HG03469 (cell line): ENCODE results near the gene OSTF1.
A peak's percentile ranks its signal among the peaks of the same experiment; 100 is the strongest.

Source experiments
- ATAC-seq: cut with Tn5 transposase; IDR thresholded peaks from one replicate; pipeline ENCODE4 v1.9.1; 2021; ENCODE audit warnings: mild to moderate bottlenecking, moderate library complexity, moderate number of reproducible peaks; ENCODE audit not compliant: unreplicated experiment

The OSTF1 gene

GRCh38 chr9:75087824-75088645, at the start of gene OSTF1, which contains the start of gene NMRK1:
Gene OSTF1 (plus strand): TSS chr9:75088514. CDS start chr9:75088693, 179 bp downstream.
Gene NMRK1 (minus strand): TSS chr9:75088155. CDS start chr9:75083115, 5,040 bp downstream.
- ATAC-seq = peak; percentile 88

- no peak for ATAC-seq
Observed at GRCh38 chr9:75039009-75039408, 49.3 kb upstream of the OSTF1 start.

GRCh38 chr9:75039801-75040200, 48.5 kb upstream of the OSTF1 start:
- no peak for ATAC-seq

- no peak for ATAC-seq
Observed at GRCh38 chr9:75041041-75041440, 47.3 kb upstream of the OSTF1 start.

- ATAC-seq = no peak
Observed at GRCh38 chr9:75046725-75047345, 41.5 kb upstream of the OSTF1 start.

GRCh38 chr9:75047506-75047905, 40.8 kb upstream of the OSTF1 start:
- no peak for ATAC-seq

- no peak for ATAC-seq
Observed at GRCh38 chr9:75051285-75051684, 37.0 kb upstream of the OSTF1 start.

- ATAC-seq = peak; percentile 91
Observed at GRCh38 chr9:75053869-75054268, 34.4 kb upstream of the OSTF1 start.

- no peak for ATAC-seq
Observed at GRCh38 chr9:75054368-75055001, 33.8 kb upstream of the OSTF1 start.

- no peak for ATAC-seq
Observed at GRCh38 chr9:75061169-75061568, 27.1 kb upstream of the OSTF1 start.

- no peak for ATAC-seq
Observed at GRCh38 chr9:75063556-75064305, 24.6 kb upstream of the OSTF1 start.

GRCh38 chr9:75064307-75065025, 23.8 kb upstream of the OSTF1 start:
- no peak for ATAC-seq

- no peak for ATAC-seq
Observed at GRCh38 chr9:75065510-75065909, 22.8 kb upstream of the OSTF1 start.

- ATAC-seq = no peak
Observed at GRCh38 chr9:75067894-75068293, 20.4 kb upstream of the OSTF1 start.

GRCh38 chr9:75069171-75069570, 19.1 kb upstream of the OSTF1 start:
- no peak for ATAC-seq

GRCh38 chr9:75071530-75072122, 16.7 kb upstream of the OSTF1 start:
- peak; percentile 67 for ATAC-seq

GRCh38 chr9:75072895-75073294, 15.4 kb upstream of the OSTF1 start:
- no peak for ATAC-seq

GRCh38 chr9:75081632-75082031, 6.7 kb upstream of the OSTF1 start:
- no peak for ATAC-seq

- ATAC-seq = no peak
Observed at GRCh38 chr9:75083188-75083970, 4.9 kb upstream of the OSTF1 start.
